HL-60 (cell line): ENCODE data around the gene COASY.

Experiments
- GABPA ChIP-seq: IDR thresholded peaks from 2 replicates; pipeline ENCODE4 v1.6.1; 2012; ENCODE audit warnings: low read depth
- POLR2AphosphoS5 ChIP-seq: IDR thresholded peaks from 2 replicates; pipeline ENCODE4 v1.6.1; 2012; ENCODE audit warnings: low read depth
- SPI1 ChIP-seq: IDR thresholded peaks from 2 replicates; pipeline ENCODE4 v1.6.1; 2012; ENCODE audit warnings: low read depth, mild to moderate bottlenecking, borderline replicate concordance
- TF ChIP-seq, protein P1 (sequence below): IDR thresholded peaks from one replicate; pipeline ENCODE4 v1.5.1; 2011; ENCODE audit warnings: low read length, control low read depth, inconsistent platforms; ENCODE audit not compliant: insufficient read depth

DNA sequence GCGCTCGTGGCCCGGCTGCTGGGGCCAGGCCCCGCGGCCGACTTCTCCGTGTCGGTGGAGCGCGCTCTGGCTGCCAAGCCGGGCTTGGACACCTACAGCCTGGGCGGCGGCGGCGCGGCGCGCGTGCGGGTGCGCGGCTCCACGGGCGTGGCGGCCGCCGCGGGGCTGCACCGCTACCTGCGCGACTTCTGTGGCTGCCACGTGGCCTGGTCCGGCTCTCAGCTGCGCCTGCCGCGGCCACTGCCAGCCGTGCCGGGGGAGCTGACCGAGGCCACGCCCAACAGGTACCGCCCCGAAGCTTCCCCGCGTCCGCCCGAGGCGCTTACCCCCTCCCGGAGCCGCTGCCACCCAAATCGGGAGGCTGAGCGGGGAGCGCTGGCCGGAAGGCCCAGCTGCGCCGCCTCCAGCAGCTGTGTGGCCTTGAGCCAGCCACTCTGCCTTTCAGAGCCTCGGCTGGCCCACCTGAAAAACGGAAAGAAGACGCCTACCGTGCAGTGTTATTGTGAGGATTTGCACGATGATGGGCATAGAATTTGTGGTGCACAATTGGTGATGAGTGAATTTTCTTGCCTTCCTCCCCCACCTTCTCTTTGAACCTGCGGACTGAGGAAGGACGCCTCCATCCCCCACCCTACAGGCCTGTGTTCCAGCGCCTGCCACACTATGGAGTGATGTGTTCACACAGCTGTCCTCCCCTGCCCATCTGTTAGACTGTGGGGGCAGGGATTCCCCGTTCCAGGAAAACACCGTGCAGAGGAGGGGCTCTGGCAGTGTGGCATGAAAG, 25.4 kb upstream of the COASY start:
- TF ChIP-seq, protein P1, sequence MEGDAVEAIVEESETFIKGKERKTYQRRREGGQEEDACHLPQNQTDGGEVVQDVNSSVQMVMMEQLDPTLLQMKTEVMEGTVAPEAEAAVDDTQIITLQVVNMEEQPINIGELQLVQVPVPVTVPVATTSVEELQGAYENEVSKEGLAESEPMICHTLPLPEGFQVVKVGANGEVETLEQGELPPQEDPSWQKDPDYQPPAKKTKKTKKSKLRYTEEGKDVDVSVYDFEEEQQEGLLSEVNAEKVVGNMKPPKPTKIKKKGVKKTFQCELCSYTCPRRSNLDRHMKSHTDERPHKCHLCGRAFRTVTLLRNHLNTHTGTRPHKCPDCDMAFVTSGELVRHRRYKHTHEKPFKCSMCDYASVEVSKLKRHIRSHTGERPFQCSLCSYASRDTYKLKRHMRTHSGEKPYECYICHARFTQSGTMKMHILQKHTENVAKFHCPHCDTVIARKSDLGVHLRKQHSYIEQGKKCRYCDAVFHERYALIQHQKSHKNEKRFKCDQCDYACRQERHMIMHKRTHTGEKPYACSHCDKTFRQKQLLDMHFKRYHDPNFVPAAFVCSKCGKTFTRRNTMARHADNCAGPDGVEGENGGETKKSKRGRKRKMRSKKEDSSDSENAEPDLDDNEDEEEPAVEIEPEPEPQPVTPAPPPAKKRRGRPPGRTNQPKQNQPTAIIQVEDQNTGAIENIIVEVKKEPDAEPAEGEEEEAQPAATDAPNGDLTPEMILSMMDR = no peak
- no peak; the same call in none of the 2 replicates for TF ChIP-seq POLR2AphosphoS5
- no peak for TF ChIP-seq SPI1
- no peak; the same call in 1 of the 2 replicates for TF ChIP-seq GABPA
